DOHH2 (cell line): Measurements from ENCODE around the gene FXYD6.

Source experiments
- H3F3A ChIP-seq: fragments of 200-600 bp; sonication (generic), shearing (Covaris generic); 2 replicates; pipeline ENCODE4 v1.6.0; 2016; ENCODE audit warnings: antibody characterized with exemption, mild to moderate bottlenecking; ENCODE audit not compliant: control insufficient read depth, insufficient read depth
- H3K27ac ChIP-seq: fragments of 200-600 bp; sonication (generic); 2 replicates; pipeline ENCODE4 v1.5.1; 2014; ENCODE audit warnings: low read depth, mild to moderate bottlenecking, low read length, moderate library complexity
- H3K27me3 ChIP-seq: fragments of 200-600 bp; sonication (generic); 2 replicates; pipeline ENCODE4 v1.6.1; 2014; ENCODE audit warnings: mild to moderate bottlenecking, low read length, mixed read lengths; ENCODE audit not compliant: control insufficient read depth
- H3K36me3 ChIP-seq: fragments of 200-600 bp; sonication (generic); 2 replicates; pipeline ENCODE4 v1.6.1; 2014; ENCODE audit warnings: mild to moderate bottlenecking, low read length, moderate library complexity, mixed read lengths; ENCODE audit not compliant: control insufficient read depth
- H3K4me1 ChIP-seq: fragments of 200-600 bp; sonication (generic); 2 replicates; pipeline ENCODE4 v1.6.1; 2014; ENCODE audit warnings: mild to moderate bottlenecking, low read length, mixed read lengths; ENCODE audit not compliant: control insufficient read depth
- H3K4me2 ChIP-seq: fragments of 200-600 bp; sonication (generic); 2 replicates; pipeline ENCODE4 v1.6.0; 2014; ENCODE audit warnings: mild to moderate bottlenecking, low read length, moderate library complexity
- H3K4me3 ChIP-seq: fragments of 200-600 bp; sonication (generic); 2 replicates; pipeline ENCODE4 v1.5.1; 2014; ENCODE audit warnings: mild to moderate bottlenecking, low read length, mixed read lengths
- H3K79me2 ChIP-seq: fragments of 200-600 bp; sonication (generic); 2 replicates; pipeline ENCODE4 v1.6.1; 2014; ENCODE audit warnings: mild to moderate bottlenecking, low read length, mixed read lengths; ENCODE audit not compliant: control insufficient read depth
- H3K9me2 ChIP-seq: fragments of 200-600 bp; sonication (generic); replicated peaks from 2 replicates; pipeline ENCODE4 v1.6.1; 2014; ENCODE audit warnings: mild to moderate bottlenecking, low read length, mixed read lengths; ENCODE audit not compliant: control insufficient read depth
- H3K9me3 ChIP-seq: fragments of 200-600 bp; sonication (generic); 2 replicates; pipeline ENCODE4 v1.6.1; 2014; ENCODE audit warnings: antibody characterized with exemption, low read length, mixed read lengths; ENCODE audit not compliant: control insufficient read depth, insufficient read depth
- H4K20me1 ChIP-seq: fragments of 200-600 bp; sonication (generic); 2 replicates; pipeline ENCODE4 v1.6.0; 2014; ENCODE audit warnings: low read depth, mild to moderate bottlenecking, antibody characterized with exemption, low read length, moderate library complexity; ENCODE audit not compliant: control insufficient read depth, insufficient read depth
- CTCF ChIP-seq: fragments of 200-600 bp; sonication (generic); IDR thresholded peaks from one replicate; pipeline ENCODE4 v1.5.1; 2014; ENCODE audit warnings: antibody characterized with exemption, mild to moderate bottlenecking, low read depth, low read length; ENCODE audit not compliant: poor library complexity, severe bottlenecking
- EZH2phosphoT487 ChIP-seq: fragments of 200-600 bp; sonication (generic); IDR thresholded peaks from 2 replicates; pipeline ENCODE4 v1.6.1; 2017; ENCODE audit warnings: borderline replicate concordance, mild to moderate bottlenecking, antibody characterized with exemption, low read length, moderate library complexity, mixed read lengths

Gene FXYD6

DNA sequence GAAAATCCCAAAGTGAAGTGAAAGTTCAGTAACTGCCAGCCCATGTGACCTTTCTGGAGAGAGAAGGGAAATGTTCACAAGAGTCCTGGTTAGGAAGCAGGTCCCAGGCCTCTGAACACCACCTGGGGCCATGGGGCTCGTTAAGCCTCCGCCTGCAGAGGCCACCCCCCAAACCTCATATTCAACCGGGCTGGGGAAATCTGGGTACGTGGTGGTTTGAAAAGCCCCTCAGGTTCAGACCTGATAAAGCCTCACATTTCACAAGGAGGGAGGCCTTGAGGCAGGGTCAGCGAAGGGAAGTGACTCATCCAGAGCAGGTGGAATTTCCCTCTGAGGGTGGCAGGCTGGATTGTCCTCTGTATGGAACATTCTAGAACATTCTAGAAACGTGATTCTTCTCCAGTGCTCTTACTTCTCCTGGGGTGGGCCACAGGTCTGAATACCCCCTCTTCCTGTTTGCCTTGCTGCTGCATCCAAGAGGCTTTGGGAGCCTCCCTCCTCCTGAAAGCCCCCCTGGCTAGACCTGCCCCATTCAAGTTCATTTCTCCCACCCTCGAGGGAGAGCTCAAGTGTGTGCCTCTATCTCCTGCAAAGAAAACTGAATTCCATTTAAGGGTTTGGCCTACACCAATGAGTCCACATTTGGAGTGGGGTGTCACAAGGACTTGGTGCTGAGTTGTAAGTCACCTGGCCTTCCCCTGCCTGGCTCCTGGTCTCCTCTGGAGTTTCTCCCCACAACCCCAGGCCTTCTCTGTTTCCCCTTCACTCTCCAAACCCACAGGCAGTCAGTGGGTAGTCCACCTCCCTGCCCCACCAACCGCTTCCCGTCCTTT, 58.2 kb downstream of the FXYD6 start:
- Histone ChIP-seq H3K9me2 (no peaks in the 10 kb centered on the region), H3K27me3 (no peaks in the 10 kb centered on the region), H3K4me3 (no peak overlapping the region), H3K4me1 (peaks cover 37% of the 10 kb centered on the region), H3K9me3 (no peaks in the 10 kb centered on the region), H3K4me2 (no peak overlapping the region), H3F3A (no peaks in the 10 kb centered on the region), H3K36me3 (no peaks in the 10 kb centered on the region), H3K79me2 (no peaks in the 10 kb centered on the region), H4K20me1 (no peaks in the 10 kb centered on the region), H3K27ac (no peak overlapping the region)
- no peak for TF ChIP-seq EZH2phosphoT487
- no peak for TF ChIP-seq CTCF

GRCh38 chr11:117817368-117818040, 59.0 kb downstream of the FXYD6 start:
- Histone ChIP-seq H3K4me3 (no peak overlapping the region), H3K4me1 (peaks cover 37% of the 10 kb centered on the region)

DNA sequence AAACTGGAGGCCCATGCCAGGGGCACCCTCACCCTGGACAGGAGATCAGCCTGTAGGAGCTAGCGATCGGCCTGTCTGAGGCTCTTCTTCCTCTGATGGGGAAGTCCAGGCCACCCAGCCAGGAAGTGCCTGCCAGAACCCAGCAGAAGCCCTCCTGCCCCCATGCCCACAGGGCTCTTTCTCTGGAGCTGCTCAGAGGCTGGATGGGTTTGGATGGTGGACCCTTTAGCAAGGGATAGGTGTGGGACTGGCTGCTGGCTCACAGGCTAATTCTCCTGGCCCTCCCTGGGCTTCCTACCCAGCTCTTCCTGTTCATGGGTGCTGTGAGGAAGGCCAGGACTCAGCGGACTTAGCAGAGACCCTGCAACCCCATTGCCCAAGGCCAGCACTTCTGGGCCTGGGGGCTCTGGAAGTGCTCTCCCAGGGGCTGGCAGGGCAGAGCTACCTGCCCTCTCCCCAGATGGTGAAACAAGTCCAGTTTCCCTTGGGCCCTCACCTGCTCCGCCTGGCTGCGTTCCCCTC, 59.6 kb downstream of the FXYD6 start:
- Histone ChIP-seq H3K79me2 (no peaks in the 10 kb centered on the region), H4K20me1 (no peaks in the 10 kb centered on the region), H3K9me2 (no peaks in the 10 kb centered on the region), H3K4me3 (no peak overlapping the region), H3K4me2 (no peak overlapping the region), H3F3A (no peaks in the 10 kb centered on the region), H3K27me3 (no peaks in the 10 kb centered on the region), H3K9me3 (no peaks in the 10 kb centered on the region), H3K36me3 (no peaks in the 10 kb centered on the region), H3K27ac (no peak overlapping the region), H3K4me1 (peaks cover 37% of the 10 kb centered on the region)
- TF ChIP-seq EZH2phosphoT487, result no peak
- no peak for TF ChIP-seq CTCF

More at GRCh38 chr11:117817368-117818040, 59.0 kb downstream of the FXYD6 start:
- Histone ChIP-seq H3K9me3 (no peaks in the 10 kb centered on the region), H3K27me3 (no peaks in the 10 kb centered on the region), H4K20me1 (no peaks in the 10 kb centered on the region), H3K27ac (no peak overlapping the region), H3K79me2 (no peaks in the 10 kb centered on the region), H3K9me2 (no peaks in the 10 kb centered on the region), H3K36me3 (no peaks in the 10 kb centered on the region), H3K4me2 (peak overlapping the region; percentile 52), H3F3A (no peaks in the 10 kb centered on the region)
- peak; percentile 98 for TF ChIP-seq CTCF
- TF ChIP-seq EZH2phosphoT487, result no peak
